Osteocyte (in vitro differentiated cells): ENCODE data around the gene KITLG. TPM values are rescaled to one million over a fixed set of nuclear protein-coding genes. Genes with fewer than 3 reads are reported as not detected.
"Not testable (repeated sequence)": the region's sequence is repeated elsewhere in the genome, so short reads cannot be mapped to it uniquely, and the experiment has no call there.

Source experiments
- DNase-seq: peaks from one replicate; pipeline ENCODE4 v3.0.0; 2021; ENCODE audit warnings: mixed read lengths; ENCODE audit not compliant: unreplicated experiment; ENCODE audit errors: extremely low spot score
- H3K27ac Mint-ChIP-seq: one replicate; pipeline ENCODE4 v1.8.0; 2021; ENCODE audit warnings: mild to moderate bottlenecking, mixed read lengths; ENCODE audit not compliant: unreplicated experiment
- H3K27me3 Mint-ChIP-seq: one replicate; pipeline ENCODE4 v1.8.0; 2021; ENCODE audit warnings: mixed read lengths; ENCODE audit not compliant: unreplicated experiment
- H3K36me3 Mint-ChIP-seq: one replicate; pipeline ENCODE4 v1.8.0; 2021; ENCODE audit warnings: mixed read lengths; ENCODE audit not compliant: unreplicated experiment
- H3K4me1 Mint-ChIP-seq: one replicate; pipeline ENCODE4 v1.8.0; 2021; ENCODE audit warnings: mixed read lengths; ENCODE audit not compliant: unreplicated experiment
- H3K4me3 Mint-ChIP-seq: one replicate; pipeline ENCODE4 v1.8.0; 2021; ENCODE audit warnings: mild to moderate bottlenecking, moderate library complexity, mixed read lengths; ENCODE audit not compliant: unreplicated experiment
- H3K9me3 Mint-ChIP-seq: one replicate; pipeline ENCODE4 v1.8.0; 2021; ENCODE audit warnings: mixed read lengths; ENCODE audit not compliant: unreplicated experiment
- CTCF ChIP-seq: fragments of 200-600 bp; sonication (generic); IDR thresholded peaks from 2 replicates; pipeline ENCODE4 v1.5.0; 2021; ENCODE audit warnings: antibody characterized with exemption, mild to moderate bottlenecking, moderate library complexity
- long read RNA-seq: library from polyadenylated mRNA; unstranded; transcript quantifications from one replicate; pipeline ENCODE4 v2.0.0, GENCODE V29; 2021
- total RNA-seq: library from RNA; stranded (reverse); gene quantifications from 2 replicates; pipeline ENCODE4 v1.2.1, GENCODE V29; 2021

KITLG gene
- 1.3 and 1.9 TPM in 2 replicates for total RNA-seq
- long read RNA-seq, full-length matches to known transcripts = 2 of 2 reads
- long read RNA-seq, partial matches to known transcripts = 0 of 2 reads
- long read RNA-seq, other reads (novel, unspliced or antisense) = 0 of 2 reads

GRCh38 chr12:88580051-88580871, at the start of gene KITLG:
TSS of gene KITLG (minus strand) at chr12:88580471. CDS start at chr12:88580278, 193 bp downstream.
- DNase-seq = peak; percentile 89
- peak within 1 kb of the TSS; percentile 75 for H3K27ac Mint-ChIP-seq
- H3K4me1 Mint-ChIP-seq = peaks cover 28% of the 10 kb centered on the region
- no peaks in the 10 kb centered on the region for H3K36me3 Mint-ChIP-seq
- H3K27me3 Mint-ChIP-seq = no peaks in the 10 kb centered on the region
- H3K9me3 Mint-ChIP-seq = peaks cover 3% of the 10 kb centered on the region
- peak within 1 kb of the TSS; percentile 96 for H3K4me3 Mint-ChIP-seq
- TF ChIP-seq CTCF = peak; percentile 36

- no peak for DNase-seq
- Mint-ChIP-seq H3K4me3 (no peak overlapping the region), H3K4me1 (peaks cover 2% of the 10 kb centered on the region), H3K36me3 (no peaks in the 10 kb centered on the region), H3K27me3 (no peaks in the 10 kb centered on the region), H3K27ac (no peak overlapping the region), H3K9me3 (no peaks in the 10 kb centered on the region)
- no peak for TF ChIP-seq CTCF
These were observed 48.7 kb upstream of the KITLG start for GRCh38 chr12:88628856-88629509.

- not testable (repeated sequence) for DNase-seq, H3K27me3 Mint-ChIP-seq, H3K36me3 Mint-ChIP-seq, H3K4me3 Mint-ChIP-seq, H3K27ac Mint-ChIP-seq, H3K9me3 Mint-ChIP-seq, H3K4me1 Mint-ChIP-seq
These were observed 47.8 kb upstream of the KITLG start for GRCh38 chr12:88628035-88628434.

- no peaks in the 10 kb centered on the region for H3K9me3 Mint-ChIP-seq
- no peak for TF ChIP-seq CTCF
These were observed 47.2 kb upstream of the KITLG start for GRCh38 chr12:88627501-88627900.

GRCh38 chr12:88625356-88625755, 45.1 kb upstream of the KITLG start:
- H3K4me3 Mint-ChIP-seq = no peak overlapping the region
- peaks cover 2% of the 10 kb centered on the region for H3K4me1 Mint-ChIP-seq
- H3K27me3 Mint-ChIP-seq = no peaks in the 10 kb centered on the region
- no peak for DNase-seq
- peaks cover 1% of the 10 kb centered on the region for H3K36me3 Mint-ChIP-seq
- TF ChIP-seq CTCF = no peak
- H3K27ac Mint-ChIP-seq = no peak overlapping the region
- H3K9me3 Mint-ChIP-seq = peaks cover 8% of the 10 kb centered on the region

More at GRCh38 chr12:88627501-88627900, 47.2 kb upstream of the KITLG start:
- no peaks in the 10 kb centered on the region for H3K36me3 Mint-ChIP-seq
- H3K27ac Mint-ChIP-seq = no peak overlapping the region
- DNase-seq = no peak
- no peaks in the 10 kb centered on the region for H3K27me3 Mint-ChIP-seq
- H3K4me1 Mint-ChIP-seq = peaks cover 2% of the 10 kb centered on the region
- no peak overlapping the region for H3K4me3 Mint-ChIP-seq
